A673 (cell line): ENCODE data around the gene AFG1L.
A peak's percentile ranks its signal among the peaks of the same experiment; 100 is the strongest.

Experiments
- EZH2 ChIP-seq: fragments of 200-600 bp; sonication (generic); IDR thresholded peaks from 2 replicates; pipeline ENCODE4 v1.6.1; 2017; ENCODE audit warnings: borderline replicate concordance, low read depth, mild to moderate bottlenecking, mixed read lengths, antibody characterized with exemption, low read length; ENCODE audit not compliant: poor library complexity, severe bottlenecking
- TF ChIP-seq, protein P1 (sequence below): fragments of 300-800, 200-600 bp; sonication (generic); conservative IDR thresholded peaks from 2 replicates; pipeline ENCODE4 v1.5.1; 2017; ENCODE audit warnings: low read depth, mild to moderate bottlenecking, antibody characterized with exemption, low read length, moderate library complexity, mixed read lengths

DNA sequence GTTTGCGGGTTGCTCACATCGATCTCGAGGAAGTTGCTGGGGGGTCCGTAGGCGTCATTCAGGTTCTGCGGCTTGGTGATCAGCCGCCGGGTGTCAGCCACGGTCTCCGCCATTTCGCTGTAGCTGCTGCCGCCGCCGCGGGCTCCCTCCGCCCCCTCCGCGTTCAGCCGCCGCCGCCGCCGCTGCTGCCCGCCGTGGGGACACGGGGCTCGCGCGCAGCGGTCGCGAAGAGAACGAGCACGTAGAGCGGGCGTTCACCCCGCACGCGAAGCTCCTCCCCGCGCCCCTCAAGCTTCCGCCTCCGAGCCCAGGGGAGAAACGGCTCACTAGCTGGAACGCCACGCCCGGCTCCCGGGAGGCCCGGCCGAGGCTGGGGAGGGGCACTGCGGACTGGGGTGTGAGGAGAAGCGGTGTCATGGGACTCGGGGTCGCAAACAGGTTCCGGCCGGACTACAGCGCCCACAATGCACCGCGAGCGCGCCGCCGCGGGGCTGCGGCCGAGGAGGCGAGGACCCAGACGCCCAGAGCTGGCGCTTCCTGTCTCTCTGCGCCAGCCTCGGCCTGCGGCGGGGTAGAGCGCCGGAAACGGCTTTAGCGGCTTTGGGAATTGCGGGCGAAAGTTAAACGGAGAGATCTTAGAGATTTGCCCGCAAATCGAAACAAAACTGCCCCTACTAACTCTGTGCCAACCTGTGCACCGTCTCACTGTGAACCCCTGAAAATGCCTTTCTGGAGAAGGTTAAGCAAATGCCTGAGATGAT is 33.9 kb upstream of the AFG1L start, which contains the start of gene SNX3:
- TF ChIP-seq, protein P1, sequence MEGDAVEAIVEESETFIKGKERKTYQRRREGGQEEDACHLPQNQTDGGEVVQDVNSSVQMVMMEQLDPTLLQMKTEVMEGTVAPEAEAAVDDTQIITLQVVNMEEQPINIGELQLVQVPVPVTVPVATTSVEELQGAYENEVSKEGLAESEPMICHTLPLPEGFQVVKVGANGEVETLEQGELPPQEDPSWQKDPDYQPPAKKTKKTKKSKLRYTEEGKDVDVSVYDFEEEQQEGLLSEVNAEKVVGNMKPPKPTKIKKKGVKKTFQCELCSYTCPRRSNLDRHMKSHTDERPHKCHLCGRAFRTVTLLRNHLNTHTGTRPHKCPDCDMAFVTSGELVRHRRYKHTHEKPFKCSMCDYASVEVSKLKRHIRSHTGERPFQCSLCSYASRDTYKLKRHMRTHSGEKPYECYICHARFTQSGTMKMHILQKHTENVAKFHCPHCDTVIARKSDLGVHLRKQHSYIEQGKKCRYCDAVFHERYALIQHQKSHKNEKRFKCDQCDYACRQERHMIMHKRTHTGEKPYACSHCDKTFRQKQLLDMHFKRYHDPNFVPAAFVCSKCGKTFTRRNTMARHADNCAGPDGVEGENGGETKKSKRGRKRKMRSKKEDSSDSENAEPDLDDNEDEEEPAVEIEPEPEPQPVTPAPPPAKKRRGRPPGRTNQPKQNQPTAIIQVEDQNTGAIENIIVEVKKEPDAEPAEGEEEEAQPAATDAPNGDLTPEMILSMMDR: peak; percentile 25; the same call in 1 of the 2 replicates
- no peak for TF ChIP-seq EZH2
